ENCODE data around the gene IMP4. TPM values are rescaled to one million over a fixed set of nuclear protein-coding genes. Genes with fewer than 3 reads are reported as not detected.

IMP4 gene
- polyA plus RNA-seq, 3 donors: 40.5 to 45.8 (median 43.9) TPM

DNA sequence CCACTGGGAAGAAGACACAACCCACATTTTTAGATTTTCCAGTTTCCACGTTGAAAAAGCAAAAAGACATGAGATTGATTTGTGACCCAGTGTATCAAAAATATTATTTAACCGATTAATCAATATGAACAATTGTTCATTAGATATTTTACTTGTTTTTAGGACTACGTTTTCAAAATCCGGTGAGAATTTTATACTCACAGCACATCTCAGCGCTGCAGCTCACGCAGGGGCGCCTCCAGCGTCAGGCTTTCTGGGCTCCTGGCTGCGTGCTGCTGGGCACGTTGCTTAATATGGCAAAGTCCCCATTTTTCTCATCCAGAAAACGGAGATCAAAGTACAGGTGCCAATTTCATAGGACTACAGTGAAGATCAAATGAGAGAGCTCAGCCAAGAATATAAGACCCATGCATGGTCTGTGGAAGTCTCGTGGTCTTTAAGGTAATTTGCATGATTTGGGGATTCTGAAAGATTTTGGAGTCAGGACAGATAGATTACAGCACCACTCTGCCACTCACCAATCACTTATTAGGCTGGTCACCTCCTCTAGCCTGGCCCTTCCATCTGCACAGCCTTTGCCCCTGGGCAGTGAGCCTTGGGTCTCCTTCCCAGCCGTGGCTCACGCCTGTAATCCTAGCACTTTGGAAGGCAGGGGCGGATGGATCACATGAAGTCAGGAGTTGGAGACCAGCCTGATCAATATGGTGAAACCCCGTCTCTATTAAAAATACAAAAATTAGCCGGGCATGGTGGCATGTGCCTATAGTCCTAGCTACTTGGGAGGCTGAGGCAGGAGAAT is 49.4 kb downstream of the IMP4 start:
- DNase-seq: no peak

DNA sequence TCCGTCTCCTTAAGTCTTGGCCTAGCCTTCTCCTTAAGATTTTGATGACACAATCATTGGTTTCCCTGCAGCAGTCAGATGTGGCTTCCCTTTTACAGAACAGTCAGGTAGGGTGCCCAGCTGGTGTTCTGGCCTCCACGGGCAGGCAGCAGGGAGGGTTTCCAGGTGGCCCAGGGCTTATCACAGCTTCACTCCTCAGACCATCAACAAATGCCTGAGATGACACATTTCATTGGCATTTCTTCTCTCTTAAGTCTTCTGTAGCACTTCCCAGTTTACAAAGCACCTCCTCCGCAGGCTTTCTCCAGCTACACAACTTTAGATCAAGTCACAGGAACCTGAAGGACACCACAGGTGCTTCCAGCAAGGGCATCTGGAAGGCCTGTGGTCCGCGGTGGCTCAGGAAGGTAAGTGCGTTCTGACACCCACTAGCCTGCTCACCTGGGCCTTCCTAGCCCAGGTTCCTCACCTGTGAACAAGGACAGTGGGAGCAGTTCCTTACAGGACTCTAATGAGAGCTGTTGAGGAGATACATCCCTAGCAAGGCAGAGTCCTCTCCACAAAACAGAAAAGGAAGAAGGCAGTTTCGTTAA is 50.7 kb downstream of the IMP4 start:
- DNase-seq: no peak

Other genes starting within 250 kb of the IMP4 start
- gene POTEF, start 213.7 kb upstream of the IMP4 start, polyA plus RNA-seq (ENCODE audit: insufficient read length in 3 of 3): under 1 TPM; 0.09 to 0.70 (median 0.10) TPM
- gene CCDC74B, start 197.8 kb upstream of the IMP4 start, polyA plus RNA-seq (ENCODE audit: insufficient read length in 3 of 3): 10 to 100 TPM; 14.9 to 17.1 (median 16.8) TPM
- 10 to 100 TPM; 69.8 to 81.9 (median 76.6) TPM for gene SMPD4, start 161.3 kb upstream of the IMP4 start, polyA plus RNA-seq (ENCODE audit: insufficient read length in 3 of 3)
- 100 to 1,000 TPM; 123 to 200 (median 183) TPM for gene MZT2B, start 160.6 kb upstream of the IMP4 start, polyA plus RNA-seq (ENCODE audit: insufficient read length in 3 of 3)
- gene TUBA3E, start 144.5 kb upstream of the IMP4 start, polyA plus RNA-seq (ENCODE audit: insufficient read length in 3 of 3): not detected
- 10 to 100 TPM; 29.9 to 42.6 (median 37.0) TPM for gene PTPN18, start 13.2 kb downstream of the IMP4 start, polyA plus RNA-seq (ENCODE audit: insufficient read length in 3 of 3)
- under 1 TPM; 0.16 to 0.50 (median 0.21) TPM for gene POTEI, start 166.4 kb downstream of the IMP4 start, polyA plus RNA-seq (ENCODE audit: insufficient read length in 3 of 3)
- gene CFC1B, start 178.3 kb downstream of the IMP4 start, polyA plus RNA-seq (ENCODE audit: insufficient read length in 3 of 3): not detected

All from renal pelvis (tissue), 4 donors.